HG02588 (cell line): ENCODE results near the gene LPIN1.
"Not testable (repeated sequence)": the region's sequence is repeated elsewhere in the genome, so short reads cannot be mapped to it uniquely, and the experiment has no call there.

Experiments used
- ATAC-seq: cut with Tn5 transposase; IDR thresholded peaks from one replicate; pipeline ENCODE4 v1.9.1; 2021; ENCODE audit warnings: mild to moderate bottlenecking, moderate library complexity; ENCODE audit not compliant: unreplicated experiment

The LPIN1 gene

GRCh38 chr2:11830708-11831301, 84.4 kb downstream of the LPIN1 start:
- ATAC-seq = no peak

GRCh38 chr2:11831415-11831814, 85.0 kb downstream of the LPIN1 start:
- ATAC-seq = no peak

- no peak for ATAC-seq
Observed at GRCh38 chr2:11832531-11832930, 86.1 kb downstream of the LPIN1 start.

DNA sequence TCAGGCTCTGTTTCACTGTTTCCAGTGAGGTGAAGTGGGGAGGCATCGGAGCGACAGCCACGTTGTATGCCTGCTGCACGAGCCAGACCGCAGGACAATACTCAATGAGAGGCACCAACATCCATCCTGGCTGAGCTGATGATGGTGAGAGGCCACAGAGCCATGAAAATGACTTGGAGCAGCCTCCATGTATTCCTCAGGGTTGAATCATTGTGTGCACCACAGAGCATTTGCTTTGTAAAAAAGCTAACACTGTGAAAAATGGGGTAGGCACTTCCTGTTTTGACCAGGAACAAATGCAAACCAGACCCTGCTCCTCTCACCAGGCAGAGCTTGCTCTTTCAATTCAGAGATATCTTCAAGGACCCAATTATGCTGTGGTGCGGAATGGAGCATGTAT, 87.2 kb downstream of the LPIN1 start:
- ATAC-seq = no peak

GRCh38 chr2:11835403-11835802, 89.0 kb downstream of the LPIN1 start:
- no peak for ATAC-seq

DNA sequence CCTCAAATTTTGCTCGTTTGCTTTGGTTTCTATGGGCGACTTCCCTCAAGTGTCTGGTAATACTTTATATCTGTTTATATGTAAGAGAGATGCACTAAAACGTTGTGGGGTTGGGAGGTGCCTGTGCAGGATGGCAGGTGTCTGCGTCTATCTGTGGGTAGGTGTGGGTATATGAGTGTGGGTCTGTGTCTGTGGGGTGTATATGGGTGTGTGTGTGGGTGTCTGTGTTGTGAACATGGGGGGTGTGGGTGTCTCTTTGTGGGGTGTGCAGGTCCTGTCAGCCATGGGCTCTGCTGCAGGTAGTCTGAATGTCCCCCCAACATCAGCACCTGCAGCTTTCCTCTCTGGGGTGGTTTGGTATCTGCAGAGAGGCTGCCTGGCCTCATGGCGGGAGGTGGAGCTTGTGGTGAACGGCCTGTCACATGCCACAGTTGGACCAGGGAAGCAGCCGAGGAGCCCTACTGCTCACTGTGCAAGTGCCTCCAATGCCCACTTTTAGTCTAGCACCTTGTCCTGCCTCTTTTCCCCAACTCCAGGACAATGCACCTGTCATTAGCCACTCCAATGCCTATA, 90.3 kb downstream of the LPIN1 start:
- no peak for ATAC-seq

- no peak for ATAC-seq
Observed at GRCh38 chr2:11837875-11838734, 91.7 kb downstream of the LPIN1 start.

GRCh38 chr2:11839916-11840315, 93.5 kb downstream of the LPIN1 start:
- no peak for ATAC-seq

DNA sequence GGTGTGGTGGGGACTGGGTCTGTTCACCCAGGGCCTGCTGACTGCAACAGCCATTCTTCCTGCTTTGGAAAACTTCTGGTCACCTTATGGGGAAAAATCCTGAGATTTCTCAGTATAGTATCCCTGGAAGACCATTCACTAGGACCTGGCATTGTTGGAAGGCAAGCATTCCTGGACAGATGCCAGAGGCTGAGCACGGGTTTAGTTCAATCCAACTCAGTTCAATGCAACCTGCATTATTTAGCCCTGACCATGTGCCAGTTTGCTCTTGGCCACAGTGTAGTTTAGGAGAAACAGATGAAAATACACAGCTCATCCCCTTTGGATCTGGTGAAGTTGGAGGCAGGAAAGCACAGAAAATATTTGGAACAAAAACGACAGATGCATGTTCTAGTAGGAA, 95.9 kb downstream of the LPIN1 start:
- no peak for ATAC-seq

DNA sequence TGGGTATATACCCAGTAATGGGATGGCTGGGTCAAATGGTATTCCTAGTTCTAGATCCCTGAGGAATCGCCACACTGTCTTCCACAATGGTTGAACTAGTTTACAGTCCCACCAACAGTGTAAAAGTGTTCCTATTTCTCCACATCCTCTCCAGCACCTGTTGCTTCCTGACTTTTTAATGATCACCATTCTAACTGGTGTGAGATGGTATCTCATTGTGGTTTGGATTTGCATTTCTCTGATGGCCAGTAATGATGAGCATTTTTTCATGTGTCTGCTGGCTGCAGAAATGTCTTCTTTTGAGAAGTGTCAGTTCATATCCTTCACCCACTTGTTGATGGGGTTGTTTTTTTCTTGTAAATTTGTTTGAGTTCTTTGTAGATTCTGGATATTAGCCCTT, 98.4 kb downstream of the LPIN1 start:
- ATAC-seq = not testable (repeated sequence)

- ATAC-seq = not testable (repeated sequence)
Observed at GRCh38 chr2:11847935-11848334, 101.5 kb downstream of the LPIN1 start.

- ATAC-seq = no peak
Observed at GRCh38 chr2:11850082-11850481, 103.7 kb downstream of the LPIN1 start.

DNA sequence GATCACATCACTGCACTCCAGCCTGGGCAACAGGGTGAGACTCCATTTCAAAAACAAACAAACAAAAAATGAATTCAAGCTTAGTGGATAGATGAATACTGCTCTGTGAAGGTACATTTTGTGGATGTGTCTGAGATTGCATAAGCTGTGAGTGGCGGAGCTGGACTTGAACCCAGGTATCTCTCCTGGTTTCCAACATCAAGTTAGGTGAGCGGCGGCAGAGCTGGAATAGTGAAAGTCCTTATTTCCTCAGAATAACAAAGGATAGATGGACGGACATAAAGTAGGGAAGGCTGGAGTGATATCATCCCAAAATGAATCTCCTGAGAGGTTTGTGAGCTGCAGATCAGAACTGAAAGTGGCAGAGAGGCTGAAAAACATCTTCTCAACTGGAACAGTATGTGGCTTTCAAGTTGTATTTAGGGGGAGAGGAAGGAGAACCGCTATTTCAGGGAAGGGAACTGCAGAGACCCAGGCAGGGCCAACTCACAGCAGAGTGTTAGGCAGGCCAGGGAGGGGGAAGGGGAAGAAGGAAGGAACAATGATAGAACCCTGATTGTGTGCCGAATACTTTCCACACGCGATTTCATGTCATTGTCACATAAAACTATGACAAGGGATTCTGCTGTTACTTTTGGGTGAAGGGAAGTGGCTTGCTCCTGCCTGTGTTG, 106.2 kb downstream of the LPIN1 start:
- no peak for ATAC-seq

GRCh38 chr2:11853197-11853588, 106.8 kb downstream of the LPIN1 start:
- no peak for ATAC-seq

- ATAC-seq = no peak
Observed at GRCh38 chr2:11855064-11855760, 108.8 kb downstream of the LPIN1 start.

DNA sequence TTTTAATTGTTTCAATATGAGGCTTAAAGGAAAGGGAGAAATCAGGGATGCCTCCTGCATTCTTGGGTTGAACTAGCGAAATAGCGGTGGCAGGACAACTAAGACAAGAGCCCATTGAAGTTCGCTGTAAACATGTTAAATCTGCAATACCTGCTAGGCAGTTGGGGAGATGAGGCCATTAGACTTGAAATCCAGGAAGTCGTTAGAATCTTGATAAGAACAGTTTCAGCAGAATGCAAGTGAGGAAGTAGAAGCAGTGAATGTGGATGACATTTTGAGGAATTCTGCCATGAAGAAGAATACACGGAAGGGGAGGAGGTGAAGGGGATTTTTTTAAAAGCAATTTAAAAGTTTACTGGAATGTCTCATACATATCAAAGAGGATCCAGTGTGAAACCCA, 109.7 kb downstream of the LPIN1 start:
- ATAC-seq = no peak

- no peak for ATAC-seq
Observed at GRCh38 chr2:11858883-11859282, 112.5 kb downstream of the LPIN1 start.

DNA sequence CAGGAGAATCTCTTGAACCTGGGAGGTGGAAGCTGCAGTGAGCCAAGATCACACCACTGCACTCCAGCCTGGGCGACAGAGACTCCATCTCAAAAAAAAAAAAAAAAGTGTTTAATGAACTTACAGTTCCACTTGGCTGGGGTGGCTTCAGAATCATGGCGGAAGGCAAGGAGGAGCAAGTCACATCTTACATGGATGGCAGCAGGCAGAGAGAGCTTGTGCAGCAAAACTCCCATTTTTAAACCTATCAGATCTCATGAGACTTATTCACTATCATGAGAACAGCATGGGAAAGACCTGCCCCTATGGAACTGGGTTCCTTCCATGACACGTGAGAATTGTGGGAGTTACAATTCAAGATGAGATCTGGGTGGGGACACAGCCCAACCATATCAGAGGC, 113.5 kb downstream of the LPIN1 start:
- not testable (repeated sequence) for ATAC-seq

GRCh38 chr2:11861044-11861443, 114.6 kb downstream of the LPIN1 start:
- no peak for ATAC-seq

- ATAC-seq = no peak
Observed at GRCh38 chr2:11862049-11862448, 115.6 kb downstream of the LPIN1 start.

DNA sequence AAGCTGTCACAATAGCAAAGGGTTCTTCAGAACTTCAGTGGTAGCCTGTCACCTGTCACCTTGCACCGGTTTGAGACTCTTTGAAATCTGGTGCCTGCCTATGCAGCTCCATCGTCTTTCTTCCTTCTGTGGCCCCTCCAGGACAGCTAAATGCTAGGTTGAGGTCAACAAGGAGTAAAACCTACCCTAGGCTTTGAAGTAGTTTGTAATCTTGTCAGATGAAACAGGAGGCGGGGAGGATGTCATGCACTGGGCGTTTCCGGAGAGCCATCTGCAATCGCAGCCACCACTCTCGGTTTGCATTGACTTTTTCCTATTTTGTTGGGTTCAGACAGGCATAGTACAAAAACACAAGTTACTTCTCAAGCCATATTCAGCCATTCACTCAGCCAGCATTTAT, 116.7 kb downstream of the LPIN1 start:
- no peak for ATAC-seq
